Motor neuron (in vitro differentiated cells): ENCODE results near the gene SSC5D. TPM values are rescaled to one million over a fixed set of nuclear protein-coding genes. Genes with fewer than 3 reads are reported as not detected.

Experiments used
- ATAC-seq, 8 experiments: fragments of 200-7000 bp; cut with Tn5 transposase; replicated peaks in 6 of 8; 2 replicates each; pipeline ENCODE4 v1.8.0; 2021; ENCODE audit warnings: mild to moderate bottlenecking in 8 of 8, moderate library complexity in 8 of 8
- H3K27ac ChIP-seq, 2 donors: fragments of 250-450 bp; sonication (Bioruptor Pico); 2 replicates each; pipeline ENCODE4 v1.9.0; 2021; ENCODE audit warnings: antibody characterized with exemption in 2 of 2, mild to moderate bottlenecking in 2 of 2, moderate library complexity in 1 of 2
- H3K4me1 ChIP-seq, 2 donors: fragments of 250-450 bp; sonication (Bioruptor Pico); replicated peaks in 1 of 2; 2 replicates each; pipeline ENCODE4 v1.6.1; 2021; ENCODE audit warnings: antibody characterized with exemption in 2 of 2, mild to moderate bottlenecking in 2 of 2, moderate library complexity in 1 of 2
- H3K4me3 ChIP-seq, 5 donors: fragments of 250-450 bp; sonication (Bioruptor Pico); 2 replicates each; pipeline ENCODE4 v1.9.0; 2021; ENCODE audit warnings: antibody characterized with exemption in 5 of 5, mild to moderate bottlenecking in 5 of 5, moderate library complexity in 4 of 5
- WGBS, 10 experiments: fragments of 450-650 bp; shearing (Covaris generic); methylation state at CpG; one replicate each; pipeline ENCODE4 v1.0.0; 2022; 5-methylcytosine and 5-hydroxymethylcytosine counted together
- in situ Hi-C, 9 experiments: fragments of 400-800 bp; cut with MboI; loops; one replicate each; pipeline ENCODE4 v1.15.0; 2021; ENCODE audit warnings: low sequenced_read_pairs in 9 of 9, low pct_unique_long_range_greater_than_20kb in 2 of 9; ENCODE audit not compliant: unreplicated experiment in 9 of 9
- total RNA-seq, 8 experiments: library from RNA; unstranded; fragments of 300-600 nt; gene quantifications; 2 replicates each; pipeline versions ENCODE4 v1.2.3 to v1.2.4, GENCODE V29; 2022

SSC5D gene
- total RNA-seq, 8 experiments from 2014 or later = 0.27 to 3.0 (median 0.63) TPM

DNA sequence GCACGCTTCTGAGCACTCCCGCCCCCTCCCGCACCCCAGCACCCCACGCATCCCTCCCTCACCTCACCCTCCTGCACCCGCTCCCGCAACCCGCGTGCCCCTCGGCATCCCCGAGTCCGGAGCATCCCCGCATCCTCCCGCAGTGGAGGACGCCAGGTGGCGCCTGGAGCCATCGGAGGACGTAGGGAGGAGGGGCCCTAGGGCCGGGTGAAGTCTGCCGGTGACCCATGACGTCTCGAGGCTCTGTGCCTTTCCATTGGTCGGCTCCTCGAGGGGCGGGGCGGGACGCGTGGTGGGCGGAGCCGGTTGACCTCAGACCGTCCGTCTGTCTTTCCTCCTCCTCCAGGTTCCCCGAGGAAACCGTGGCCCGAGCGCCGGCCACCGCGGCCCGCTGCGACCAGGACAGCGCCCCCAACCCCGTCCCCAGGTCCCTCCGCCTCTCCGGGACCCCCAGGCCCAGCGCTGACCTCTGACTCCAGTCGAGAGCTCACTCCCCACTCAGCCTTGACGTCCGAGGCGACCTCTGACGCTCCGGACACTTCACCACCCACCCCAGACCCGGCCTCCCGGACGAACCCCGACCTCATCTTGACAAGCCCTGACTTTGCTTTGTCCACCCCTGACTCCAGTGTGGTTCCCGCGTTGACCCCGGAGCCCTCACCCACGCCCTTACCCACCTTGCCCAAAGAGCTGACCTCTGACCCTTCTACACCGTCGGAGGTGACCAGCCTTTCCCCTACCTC lies 28.8 kb downstream of the SSC5D start:
- peaks cover 4% of the 10 kb centered on the region in 2 donors for H3K4me1 ChIP-seq
- ATAC-seq = peak; percentile 95 to 99 (median 98)
- H3K27ac ChIP-seq = peak overlapping the region; percentile 32 to 66
- 0% methylated on average over 3 of the region's 61 CpGs; no CpG with 5 or more reads in 9 of the 10 experiments for WGBS, 10 experiments
- H3K4me3 ChIP-seq = peak overlapping the region; percentile 18 to 33 (median 28)
- in situ Hi-C loops = loop anchor here in 3 of 9 experiments (10.0 kb wide), 2 partner anchors 88 to 108 kb away; partner anchors contain the start of genes ZNF784 (in 2 of the 3), ZNF524 (in 1 of the 3) and ZNF865 (in 1 of the 3)

DNA sequence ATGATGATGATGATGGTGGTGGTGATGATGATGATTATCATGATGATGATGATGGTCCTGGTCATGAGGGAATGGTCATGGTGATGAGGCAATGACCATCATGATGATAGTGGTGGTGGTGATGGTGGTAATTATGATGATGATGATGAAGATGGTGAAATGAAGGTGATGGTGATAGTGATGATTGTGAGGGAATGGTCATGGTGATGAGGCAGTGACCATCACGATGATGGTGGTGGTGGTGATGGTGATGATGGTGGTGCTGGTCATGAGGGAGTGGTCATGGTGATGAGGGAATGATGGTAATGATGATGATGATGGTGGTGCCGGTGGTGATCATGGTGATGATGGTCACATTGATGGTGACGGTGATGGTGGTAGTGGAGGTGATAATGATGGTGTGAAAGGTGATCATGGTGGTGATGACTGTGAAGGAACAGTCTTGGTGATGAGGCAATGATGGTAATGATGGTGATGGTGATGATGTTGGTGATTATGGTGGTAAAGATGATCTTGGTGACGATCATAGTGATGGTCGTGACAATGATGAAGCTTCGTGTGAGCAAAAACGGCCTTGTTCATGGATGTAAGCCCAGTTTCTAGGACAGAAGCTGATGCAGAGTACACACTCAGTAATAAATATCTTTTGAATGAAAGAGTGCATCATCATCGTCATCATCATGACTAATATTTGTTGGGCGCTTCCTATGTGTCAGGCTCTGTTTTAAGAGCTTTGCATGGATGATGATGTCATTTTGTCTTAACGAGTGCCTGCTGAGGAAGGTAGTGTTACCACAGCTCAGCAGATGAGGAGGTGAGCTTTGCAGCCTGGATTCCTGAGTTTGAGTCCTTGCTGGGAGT lies 31.4 kb downstream of the SSC5D start:
- 32 to 100% (median 78%) methylated on average over 2 to 9 of the region's 10 CpGs; no CpG with 5 or more reads in 1 of the 10 experiments for WGBS, 10 experiments
- Histone ChIP-seq H3K27ac (no peak overlapping the region), H3K4me3 (no peak overlapping the region), H3K4me1 (peaks cover 4% of the 10 kb centered on the region in 2 donors)
- peak in 4 of 8 experiments; percentile 9 to 69 (median 38) for ATAC-seq
- in situ Hi-C loops = loop anchor here in 3 of 9 experiments (10.0 kb wide), 2 partner anchors 85 to 105 kb away; partner anchors contain the start of genes ZNF784 (in 2 of the 3), ZNF524 (in 1 of the 3) and ZNF865 (in 1 of the 3)

DNA sequence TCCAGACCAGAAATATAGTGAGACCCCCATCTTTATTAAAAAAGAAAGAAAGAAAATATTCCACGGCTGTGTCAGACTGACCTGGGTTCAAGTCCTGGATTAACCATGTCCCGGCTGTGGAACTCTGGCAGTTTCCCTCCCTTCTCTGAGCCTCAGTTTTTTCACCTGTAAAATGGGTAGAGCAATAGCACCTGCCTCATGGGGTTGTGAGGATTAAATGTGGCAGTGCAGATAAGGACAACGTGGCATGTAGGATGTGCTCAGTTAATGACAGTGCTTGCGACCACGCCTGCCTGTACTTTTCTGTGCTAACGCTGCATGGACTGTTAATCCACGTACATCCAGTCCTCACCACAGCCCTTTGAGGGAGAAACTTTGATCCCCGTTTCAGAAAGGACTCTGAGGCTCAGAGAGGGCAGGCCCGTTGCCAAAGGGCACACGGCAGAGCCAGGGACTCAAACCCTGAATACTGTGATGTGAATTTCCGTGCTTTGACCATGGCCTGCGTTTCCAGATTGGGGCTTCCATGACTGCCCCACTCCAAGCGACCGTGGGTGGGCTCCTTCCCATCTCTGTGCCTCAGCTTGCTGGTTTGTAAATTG lies 32.6 kb downstream of the SSC5D start:
- in situ Hi-C loops = no loop called here
- Histone ChIP-seq H3K27ac (no peak overlapping the region), H3K4me1 (peaks cover 11 to 12% of the 10 kb centered on the region in 2 donors), H3K4me3 (no peak overlapping the region)
- 20 to 100% (median 77%) methylated on average over 1 to 7 of the region's 14 CpGs; no CpG with 5 or more reads in 2 of the 10 experiments for WGBS, 10 experiments
- ATAC-seq = no peak

DNA sequence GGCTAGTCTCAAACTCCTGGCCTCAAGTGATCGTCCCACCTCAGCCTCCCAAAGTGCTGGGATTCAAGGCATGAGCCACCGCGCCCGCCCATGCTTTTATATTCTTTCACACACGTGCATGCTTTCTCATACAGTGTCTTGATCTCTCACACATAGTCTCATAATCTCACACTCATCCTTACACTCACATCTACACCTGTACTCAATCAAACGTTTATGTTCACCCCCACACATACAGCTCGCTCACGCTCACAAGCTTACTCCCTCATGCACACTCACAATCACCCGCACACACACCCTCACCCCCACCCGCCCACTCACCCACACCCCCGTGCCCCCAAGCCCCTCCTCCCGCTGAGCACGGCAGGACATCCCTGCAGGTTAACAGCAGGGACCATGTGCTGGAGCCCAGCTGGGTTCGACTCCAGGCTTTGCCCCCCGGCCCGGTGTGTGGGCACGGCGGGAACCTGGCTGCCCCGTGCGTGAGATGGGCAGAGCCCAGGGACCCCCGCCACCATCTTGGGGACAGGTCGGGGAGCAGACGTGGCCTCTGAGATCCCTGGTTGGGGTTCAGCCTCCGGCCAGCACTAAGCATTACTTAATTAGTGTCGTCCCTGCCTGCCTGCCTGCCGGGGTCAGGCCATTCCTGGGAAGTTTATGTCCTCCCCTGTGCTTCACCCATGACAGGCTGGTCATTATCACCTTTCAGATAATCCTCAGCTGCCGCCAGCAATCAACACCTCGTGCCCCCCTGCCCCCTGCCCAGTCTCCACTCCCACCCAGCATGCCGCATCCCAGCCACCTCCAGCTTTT lies 37.3 kb downstream of the SSC5D start:
- 25 to 100% (median 59%) methylated on average over 1 to 8 of the region's 29 CpGs; no CpG with 5 or more reads in 3 of the 10 experiments for WGBS, 10 experiments
- peak overlapping the region in 1 of 2 donors; percentile 31 for H3K27ac ChIP-seq
- in situ Hi-C loops = no loop called here

DNA sequence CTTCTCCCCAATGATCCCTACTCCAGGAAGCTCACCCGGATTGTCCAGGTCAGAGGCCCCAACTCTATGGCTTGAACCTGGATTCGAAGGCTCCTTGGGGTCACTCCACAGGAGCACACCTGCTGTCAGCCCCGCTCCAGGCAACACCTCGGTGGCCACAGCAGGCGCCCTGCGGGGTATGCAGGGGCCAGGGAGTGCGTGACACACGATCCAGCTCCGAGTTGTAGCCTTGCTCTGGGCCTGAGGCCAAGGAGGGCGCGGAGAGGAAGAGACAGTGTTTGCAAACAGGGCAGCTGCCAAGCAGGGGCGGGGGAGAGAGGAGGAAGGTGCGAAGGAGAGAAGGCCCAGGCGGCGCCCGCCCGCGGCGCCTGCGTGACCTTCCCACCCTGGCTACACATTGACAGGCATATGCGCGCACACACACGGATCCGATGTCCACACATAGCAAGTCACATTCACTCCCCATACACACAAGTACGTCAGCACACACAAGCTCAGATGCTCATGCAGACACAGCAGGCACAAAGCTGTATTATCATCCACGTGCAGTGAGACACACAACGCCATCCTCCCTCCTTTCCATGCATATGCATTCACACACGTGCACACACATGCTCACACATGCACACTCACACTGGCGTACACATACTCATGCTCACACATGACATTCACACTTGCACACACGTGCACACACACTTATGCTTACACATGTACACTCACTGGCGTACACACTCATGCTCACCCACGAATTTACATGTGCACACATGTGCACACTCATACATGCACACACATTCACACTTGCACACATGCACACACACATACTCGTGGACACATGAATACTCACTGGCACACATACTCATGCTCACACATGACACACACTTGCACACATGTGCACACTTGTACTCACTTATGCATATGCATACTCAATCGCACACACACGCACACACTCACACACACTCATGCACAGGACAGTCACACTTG lies 38.3 kb downstream of the SSC5D start:
- ATAC-seq = peak; percentile 51 to 97 (median 75)
- in situ Hi-C loops = no loop called here
- peak overlapping the region; percentile 40 to 64 for H3K27ac ChIP-seq
- H3K4me1 ChIP-seq = peaks cover 16 to 27% of the 10 kb centered on the region in 2 donors
- 25 to 100% (median 74%) methylated on average over 3 to 9 of the region's 35 CpGs; no CpG with 5 or more reads in 2 of the 10 experiments for WGBS, 10 experiments
- H3K4me3 ChIP-seq = no peak overlapping the region

More for the DNA sequence above, 37.3 kb downstream of the SSC5D start:
- Histone ChIP-seq H3K4me1 (peaks cover 20 to 27% of the 10 kb centered on the region in 2 donors), H3K4me3 (no peak overlapping the region)
- peak in 1 of 8 experiments; percentile 10 for ATAC-seq

DNA sequence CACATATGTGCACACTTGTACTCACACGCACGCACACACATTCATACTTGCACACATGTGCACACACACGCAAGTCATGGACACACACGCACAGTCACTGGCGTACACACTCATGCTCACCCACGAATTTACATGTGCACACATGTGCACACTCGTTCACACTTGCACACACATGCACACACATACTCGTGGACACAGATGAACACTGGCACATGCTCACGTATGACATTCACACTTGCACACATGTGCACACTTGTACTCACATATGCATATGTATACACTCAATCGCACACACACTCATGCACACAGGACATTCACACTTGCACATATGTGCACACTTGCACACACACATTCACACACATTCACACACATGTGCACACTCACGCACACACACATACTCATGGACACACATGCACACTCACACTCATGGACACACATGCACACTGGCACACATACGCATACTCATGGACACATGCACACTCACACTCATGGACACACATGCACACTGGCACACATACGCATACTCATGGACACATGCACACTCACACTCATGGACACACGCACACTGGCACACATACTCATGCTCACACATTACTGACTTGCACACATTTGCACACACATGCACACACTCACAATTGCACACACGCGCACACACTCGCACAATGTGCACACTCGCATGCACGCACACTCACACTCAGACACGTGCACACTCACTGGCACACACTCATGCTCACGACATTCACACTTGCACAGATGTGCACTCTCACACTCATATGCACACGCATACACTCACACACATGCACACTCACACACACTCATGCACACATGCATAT lies 39.2 kb downstream of the SSC5D start:
- in situ Hi-C loops = no loop called here
- WGBS, 10 experiments = 53 to 95% (median 67%) methylated on average over 3 to 13 of the region's 22 CpGs; no CpG with 5 or more reads in 1 of the 10 experiments
- Histone ChIP-seq H3K4me3 (no peak overlapping the region), H3K27ac (no peak overlapping the region), H3K4me1 (peaks cover 15 to 27% of the 10 kb centered on the region in 2 donors)
- ATAC-seq = no peak

DNA sequence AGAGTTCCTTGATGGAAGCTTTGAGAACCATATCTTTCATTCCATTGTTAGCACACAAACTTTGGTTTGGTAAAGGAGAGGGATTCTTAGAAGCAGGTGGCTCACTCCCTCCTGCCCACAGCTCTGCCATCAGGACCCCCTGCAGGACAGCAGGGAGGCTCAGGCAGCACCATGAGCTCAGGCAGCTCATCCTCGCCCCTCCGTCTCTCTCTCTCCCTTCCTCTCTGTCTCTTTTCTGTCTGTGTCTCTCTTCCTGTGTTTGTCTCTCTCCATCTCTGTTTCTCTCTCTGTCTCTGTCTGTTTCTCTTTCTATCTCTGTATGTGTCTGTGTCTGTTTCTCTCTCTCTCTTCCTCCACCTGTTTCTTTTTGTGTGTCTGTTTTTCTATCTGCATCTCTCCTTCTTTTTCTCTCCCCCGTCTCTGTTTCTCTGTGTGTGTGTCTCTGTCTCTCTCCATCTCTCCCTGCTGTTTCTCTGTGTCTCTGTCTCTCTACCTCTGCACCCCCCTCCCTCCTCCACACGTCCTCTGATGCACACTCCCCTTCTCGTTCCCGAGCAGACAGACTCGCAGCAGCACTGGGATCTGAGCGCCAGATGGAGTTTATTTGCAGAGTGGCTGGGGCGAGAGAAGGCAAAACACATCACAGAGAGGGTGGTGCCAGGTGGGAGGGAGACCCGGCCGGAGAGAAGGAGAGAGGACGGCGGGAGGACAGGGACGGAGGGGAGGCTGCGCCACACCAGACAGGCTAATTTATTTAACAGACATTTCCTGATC lies 40.0 kb downstream of the SSC5D start:
- ATAC-seq = peak in 7 of 8 experiments; percentile 3 to 78 (median 72)

DNA sequence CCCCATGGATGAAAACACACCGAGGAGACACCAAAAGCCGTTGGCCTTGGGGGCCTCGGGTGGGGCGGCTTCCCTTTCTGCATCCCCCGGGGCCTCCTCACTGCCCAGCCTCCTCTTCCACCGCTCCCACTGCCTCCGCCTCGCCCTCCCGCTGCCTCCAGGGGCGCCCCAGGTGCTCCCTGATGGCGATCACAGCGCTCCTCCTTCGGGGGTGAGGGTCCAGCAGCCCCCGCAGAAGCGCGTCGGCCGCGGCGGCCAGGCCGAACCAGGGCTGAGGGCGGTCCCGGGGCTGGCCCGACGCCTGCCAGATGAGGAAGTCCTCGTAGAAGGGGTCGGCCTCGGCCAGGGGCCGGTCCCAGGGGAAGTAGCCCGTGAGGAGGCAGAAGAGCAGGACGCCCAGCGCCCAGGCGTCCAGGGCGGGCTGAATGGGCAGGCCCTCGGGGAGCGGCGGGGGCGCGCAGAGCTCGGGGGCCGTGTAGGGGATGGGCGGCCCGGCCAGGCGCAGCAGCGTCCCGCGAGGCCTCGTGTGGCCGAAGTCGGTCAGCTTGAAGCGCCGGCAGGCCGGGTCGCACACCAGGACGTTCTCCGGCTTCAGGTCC lies 41.5 kb downstream of the SSC5D start:
- in situ Hi-C loops = no loop called here
- H3K4me3 ChIP-seq = no peak overlapping the region
- no peak overlapping the region for H3K27ac ChIP-seq
- 60 to 100% (median 100%) methylated on average over 1 of the region's 56 CpGs; no CpG with 5 or more reads in 7 of the 10 experiments for WGBS, 10 experiments
- no peak for ATAC-seq
- peaks cover 15 to 27% of the 10 kb centered on the region in 2 donors for H3K4me1 ChIP-seq

More for the DNA sequence above, 40.0 kb downstream of the SSC5D start:
- 6 to 83% (median 35%) methylated on average over 1 to 12 of the region's 15 CpGs for WGBS, 10 experiments
- in situ Hi-C loops = no loop called here
- H3K4me1 ChIP-seq = peaks cover 15 to 27% of the 10 kb centered on the region in 2 donors
- no peak overlapping the region for H3K27ac ChIP-seq
- no peak overlapping the region for H3K4me3 ChIP-seq

DNA sequence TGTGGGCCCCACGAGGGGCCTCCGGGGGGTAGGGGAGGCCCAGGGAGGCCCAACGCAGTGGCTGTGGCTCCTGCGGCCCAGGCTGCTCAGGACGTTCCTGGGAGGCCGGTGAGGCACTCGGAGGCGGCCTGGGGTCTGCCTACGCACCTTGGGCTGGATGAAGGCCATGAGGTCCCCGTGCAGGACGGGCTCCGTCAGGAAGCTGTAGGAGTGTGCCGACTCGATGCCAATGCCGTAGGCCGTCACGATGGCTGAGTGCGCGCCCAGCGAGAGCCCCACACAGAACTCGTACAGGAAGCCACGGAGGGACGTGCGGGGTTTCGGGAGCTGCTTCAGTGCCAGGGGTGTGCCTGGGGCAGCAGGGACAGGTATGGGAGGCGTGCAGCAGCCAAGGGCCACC lies 42.8 kb downstream of the SSC5D start:
- H3K4me1 ChIP-seq = peaks cover 6 to 19% of the 10 kb centered on the region in 2 donors
- 87% methylated on average over 3 of the region's 26 CpGs; no CpG with 5 or more reads in 9 of the 10 experiments for WGBS, 10 experiments
- in situ Hi-C loops = no loop called here
- ATAC-seq = no peak
- H3K4me3 ChIP-seq = no peak overlapping the region
- H3K27ac ChIP-seq = no peak overlapping the region
